ENCODE measurements around the gene TMEM97.

Gene TMEM97

DNA sequence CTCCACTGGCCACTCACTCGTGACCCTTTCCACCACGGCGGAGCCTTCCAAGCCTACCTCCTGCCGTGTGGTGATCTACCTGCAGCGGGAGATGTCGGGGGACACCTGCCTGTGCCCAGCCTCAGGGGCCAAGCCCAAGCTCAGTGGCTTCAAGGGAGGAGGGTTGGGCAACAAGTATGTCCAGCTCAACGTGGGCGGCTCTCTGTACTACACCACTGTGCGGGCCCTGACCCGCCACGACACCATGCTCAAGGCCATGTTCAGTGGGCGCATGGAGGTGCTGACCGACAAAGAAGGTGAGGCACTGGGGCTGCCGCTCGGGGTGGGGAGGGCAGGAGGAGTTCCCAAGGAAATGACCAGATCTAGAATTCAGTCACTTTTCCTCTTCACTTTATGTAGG lies 20.4 kb downstream of the TMEM97 start:
- no peak overlapping the region for H3K4me3 ChIP-seq (replicated peaks; ENCODE audit: low read depth, low read length)
- DNase-seq (ENCODE audit: low read depth), result no peak
- TF ChIP-seq, protein P1, sequence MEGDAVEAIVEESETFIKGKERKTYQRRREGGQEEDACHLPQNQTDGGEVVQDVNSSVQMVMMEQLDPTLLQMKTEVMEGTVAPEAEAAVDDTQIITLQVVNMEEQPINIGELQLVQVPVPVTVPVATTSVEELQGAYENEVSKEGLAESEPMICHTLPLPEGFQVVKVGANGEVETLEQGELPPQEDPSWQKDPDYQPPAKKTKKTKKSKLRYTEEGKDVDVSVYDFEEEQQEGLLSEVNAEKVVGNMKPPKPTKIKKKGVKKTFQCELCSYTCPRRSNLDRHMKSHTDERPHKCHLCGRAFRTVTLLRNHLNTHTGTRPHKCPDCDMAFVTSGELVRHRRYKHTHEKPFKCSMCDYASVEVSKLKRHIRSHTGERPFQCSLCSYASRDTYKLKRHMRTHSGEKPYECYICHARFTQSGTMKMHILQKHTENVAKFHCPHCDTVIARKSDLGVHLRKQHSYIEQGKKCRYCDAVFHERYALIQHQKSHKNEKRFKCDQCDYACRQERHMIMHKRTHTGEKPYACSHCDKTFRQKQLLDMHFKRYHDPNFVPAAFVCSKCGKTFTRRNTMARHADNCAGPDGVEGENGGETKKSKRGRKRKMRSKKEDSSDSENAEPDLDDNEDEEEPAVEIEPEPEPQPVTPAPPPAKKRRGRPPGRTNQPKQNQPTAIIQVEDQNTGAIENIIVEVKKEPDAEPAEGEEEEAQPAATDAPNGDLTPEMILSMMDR (IDR thresholded peaks at IDR 0.05; ENCODE audit: low read length, missing control alignments), result no peak

GRCh38 chr17:28340374-28340773 lies 21.4 kb downstream of the TMEM97 start:
- no peak overlapping the region for H3K4me3 ChIP-seq (replicated peaks; ENCODE audit: low read depth, low read length)
- TF ChIP-seq, protein P1 (IDR thresholded peaks at IDR 0.05; ENCODE audit: low read length, missing control alignments), result no peak

GRCh38 chr17:28341516-28341915 lies 22.5 kb downstream of the TMEM97 start:
- H3K4me3 ChIP-seq (replicated peaks; ENCODE audit: low read depth, low read length), result no peak overlapping the region
- TF ChIP-seq, protein P1 (IDR thresholded peaks at IDR 0.05; ENCODE audit: low read length, missing control alignments), result no peak
- DNase-seq (ENCODE audit: low read depth), result no peak

More at GRCh38 chr17:28340374-28340773, 21.4 kb downstream of the TMEM97 start:
- no peak for DNase-seq (ENCODE audit: low read depth)

DNA sequence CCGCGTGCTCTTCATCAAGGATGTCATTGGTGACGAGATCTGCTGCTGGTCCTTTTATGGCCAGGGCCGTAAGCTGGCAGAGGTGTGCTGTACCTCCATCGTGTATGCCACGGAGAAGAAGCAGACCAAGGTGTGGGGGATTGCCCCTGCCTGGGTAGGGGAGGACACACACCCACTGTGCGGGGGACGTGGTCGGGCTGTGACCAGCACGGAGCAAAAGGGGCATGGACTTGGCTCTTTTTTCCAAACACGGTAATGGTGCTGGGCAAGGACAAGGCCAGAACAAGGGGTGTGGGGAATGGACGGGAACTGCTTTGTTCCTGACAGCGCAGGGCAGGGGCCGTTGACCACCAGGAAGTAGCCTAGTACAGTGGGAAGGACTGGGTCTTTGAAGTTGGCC lies 23.3 kb downstream of the TMEM97 start:
- TF ChIP-seq, protein P1 (IDR thresholded peaks at IDR 0.05; ENCODE audit: low read length, missing control alignments), result no peak
- DNase-seq (ENCODE audit: low read depth), result no peak
- no peak overlapping the region for H3K4me3 ChIP-seq (replicated peaks; ENCODE audit: low read depth, low read length)

DNA sequence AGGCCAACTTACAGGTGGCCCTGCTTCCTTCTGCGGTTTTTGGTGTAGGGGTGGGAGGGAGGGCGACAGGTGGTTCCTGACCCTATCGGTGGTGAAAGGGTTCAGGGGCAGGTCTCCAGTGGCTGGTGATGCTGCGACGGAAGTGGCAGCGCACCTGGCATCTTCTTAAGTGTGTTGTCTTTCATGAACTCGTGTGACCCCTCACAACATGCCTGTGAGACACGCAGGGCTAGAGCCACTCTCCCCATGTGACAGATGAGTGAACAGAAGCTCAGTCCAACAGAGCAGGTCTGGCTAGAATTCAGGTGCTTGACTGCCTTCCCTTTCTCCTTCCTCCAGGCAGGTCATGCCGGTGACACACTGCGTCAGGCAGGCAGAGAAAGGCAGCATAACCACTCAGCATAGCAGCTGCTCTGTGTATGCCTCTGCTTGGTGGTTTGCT lies 24.5 kb downstream of the TMEM97 start:
- TF ChIP-seq, protein P1 (IDR thresholded peaks at IDR 0.05; ENCODE audit: low read length, missing control alignments), result no peak
- DNase-seq (ENCODE audit: low read depth), result no peak
- no peak overlapping the region for H3K4me3 ChIP-seq (replicated peaks; ENCODE audit: low read depth, low read length)

GRCh38 chr17:28344011-28344410 lies 25.0 kb downstream of the TMEM97 start:
- H3K4me3 ChIP-seq (replicated peaks; ENCODE audit: low read depth, low read length), result no peak overlapping the region
- TF ChIP-seq, protein P1 (IDR thresholded peaks at IDR 0.05; ENCODE audit: low read length, missing control alignments), result no peak
- DNase-seq (ENCODE audit: low read depth), result no peak

GRCh38 chr17:28344435-28344901 lies 25.5 kb downstream of the TMEM97 start:
- no peak for DNase-seq (ENCODE audit: low read depth)
- H3K4me3 ChIP-seq (replicated peaks; ENCODE audit: low read depth, low read length), result no peak overlapping the region
- TF ChIP-seq, protein P1 (IDR thresholded peaks at IDR 0.05; ENCODE audit: low read length, missing control alignments), result no peak

Data from fibroblast of pulmonary artery (primary cell).